ENCODE measurements around the gene GAPVD1.
"Not testable (repeated sequence)": the region's sequence is repeated elsewhere in the genome, so short reads cannot be mapped to it uniquely, and the experiment has no call there.

The GAPVD1 gene

GRCh38 chr9:125297917-125298316, 36.3 kb downstream of the GAPVD1 start:
- DNase-seq (ENCODE audit: low read depth in 3 of 3, low spot score in 1 of 3) = no peak

DNA sequence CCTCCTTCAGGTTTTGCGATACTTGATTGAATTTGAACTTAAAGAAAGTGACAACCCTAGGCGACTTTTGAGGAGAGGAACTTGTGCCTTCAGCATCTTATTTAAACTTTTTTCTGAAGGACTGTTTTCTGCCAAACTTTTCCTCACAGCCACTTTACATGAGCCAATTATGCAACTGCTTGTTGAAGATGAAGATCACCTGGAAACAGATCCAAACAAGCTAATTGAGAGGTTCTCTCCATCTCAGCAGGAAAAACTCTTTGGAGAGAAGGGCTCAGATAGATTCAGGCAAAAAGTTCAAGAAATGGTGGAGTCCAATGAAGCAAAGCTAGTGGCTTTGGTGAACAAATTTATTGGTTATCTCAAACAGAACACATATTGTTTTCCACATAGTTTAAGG, 40.6 kb downstream of the GAPVD1 start:
- DNase-seq (ENCODE audit: low read depth in 3 of 3, low spot score in 1 of 3) = no peak

GRCh38 chr9:125304273-125304672, 42.6 kb downstream of the GAPVD1 start:
- no peak for DNase-seq (ENCODE audit: low read depth in 3 of 3, low spot score in 1 of 3)

- no peak for DNase-seq (ENCODE audit: low read depth in 3 of 3, low spot score in 1 of 3)
These were observed 50.8 kb downstream of the GAPVD1 start for GRCh38 chr9:125312411-125312810.

DNA sequence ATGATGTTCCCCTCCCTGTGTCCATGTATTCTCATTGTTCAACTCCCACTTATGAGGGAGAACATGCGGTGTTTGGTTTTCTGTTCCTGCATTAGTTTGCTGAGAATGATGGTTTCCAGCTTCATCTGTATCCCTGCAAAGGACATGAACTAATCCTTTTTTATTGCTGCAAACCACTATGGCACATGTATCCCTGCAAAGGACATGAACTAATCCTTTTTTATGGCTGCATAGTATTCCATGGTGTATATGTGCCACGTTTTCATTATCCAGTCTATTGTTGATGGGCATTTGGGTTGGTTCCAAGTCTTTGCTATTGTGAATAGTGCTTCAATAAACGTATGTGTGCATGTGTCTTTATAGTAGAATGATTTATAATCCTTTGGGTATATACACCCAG, 54.7 kb downstream of the GAPVD1 start:
- not testable (repeated sequence) for DNase-seq (ENCODE audit: low read depth in 3 of 3, low spot score in 1 of 3)

GRCh38 chr9:125317704-125318103, 56.1 kb downstream of the GAPVD1 start:
- DNase-seq (ENCODE audit: low read depth in 3 of 3, low spot score in 1 of 3) = no peak

DNA sequence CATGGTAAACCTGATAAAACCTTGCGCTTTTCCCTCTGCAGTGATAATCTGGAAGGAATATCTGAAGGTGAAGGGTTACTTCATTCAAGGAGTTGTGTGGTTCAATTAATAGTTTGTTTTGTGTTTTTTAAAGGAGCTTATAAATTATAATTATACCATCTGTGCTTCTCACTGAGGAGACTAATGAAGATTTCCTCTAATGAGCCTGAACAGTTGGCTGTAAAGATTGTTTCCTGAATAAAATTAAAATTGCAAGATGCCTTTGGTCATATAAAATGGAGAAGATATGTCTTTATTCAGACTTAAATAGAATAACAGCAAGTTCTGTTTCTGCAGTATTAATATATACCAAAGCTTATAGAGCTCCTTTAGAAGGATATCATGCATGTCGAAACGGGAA, 59.9 kb downstream of the GAPVD1 start:
- DNase-seq (ENCODE audit: low read depth in 3 of 3, low spot score in 1 of 3) = no peak

GRCh38 chr9:125323615-125324014, 62.0 kb downstream of the GAPVD1 start:
- no peak for DNase-seq (ENCODE audit: low read depth in 3 of 3, low spot score in 1 of 3)

DNA sequence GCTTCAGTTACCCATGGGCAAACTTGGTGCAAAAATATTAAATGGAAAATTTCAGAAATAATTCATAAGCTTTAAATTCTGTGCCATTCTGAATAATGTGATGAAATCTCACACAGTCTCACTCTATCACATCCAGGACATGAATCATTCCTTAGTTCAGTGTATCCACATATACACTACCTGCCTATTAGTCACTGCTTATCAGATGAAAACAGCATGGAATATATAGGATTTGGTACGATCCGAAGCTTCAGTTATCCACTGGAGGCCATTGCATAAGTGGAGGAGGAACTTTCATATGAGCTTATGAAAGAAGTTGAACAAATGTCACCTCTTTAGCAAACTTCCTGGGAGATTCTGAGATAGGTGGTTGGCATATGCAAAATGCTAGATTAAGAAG, 64.2 kb downstream of the GAPVD1 start:
- DNase-seq (ENCODE audit: low read depth in 3 of 3, low spot score in 1 of 3) = no peak

GRCh38 chr9:125329978-125330377, 68.4 kb downstream of the GAPVD1 start:
- DNase-seq (ENCODE audit: low read depth in 3 of 3, low spot score in 1 of 3) = no peak

GRCh38 chr9:125330587-125330986, 69.0 kb downstream of the GAPVD1 start:
- DNase-seq (ENCODE audit: low read depth in 3 of 3, low spot score in 1 of 3) = no peak

- DNase-seq (ENCODE audit: low read depth in 3 of 3, low spot score in 1 of 3) = no peak
These were observed 70.9 kb downstream of the GAPVD1 start for GRCh38 chr9:125332527-125332926.

GRCh38 chr9:125337236-125337635, 75.6 kb downstream of the GAPVD1 start:
- DNase-seq (ENCODE audit: low read depth in 3 of 3, low spot score in 1 of 3) = no peak

- no peak for DNase-seq (ENCODE audit: low read depth in 3 of 3, low spot score in 1 of 3)
These were observed 77.3 kb downstream of the GAPVD1 start for GRCh38 chr9:125338929-125339328.

DNA sequence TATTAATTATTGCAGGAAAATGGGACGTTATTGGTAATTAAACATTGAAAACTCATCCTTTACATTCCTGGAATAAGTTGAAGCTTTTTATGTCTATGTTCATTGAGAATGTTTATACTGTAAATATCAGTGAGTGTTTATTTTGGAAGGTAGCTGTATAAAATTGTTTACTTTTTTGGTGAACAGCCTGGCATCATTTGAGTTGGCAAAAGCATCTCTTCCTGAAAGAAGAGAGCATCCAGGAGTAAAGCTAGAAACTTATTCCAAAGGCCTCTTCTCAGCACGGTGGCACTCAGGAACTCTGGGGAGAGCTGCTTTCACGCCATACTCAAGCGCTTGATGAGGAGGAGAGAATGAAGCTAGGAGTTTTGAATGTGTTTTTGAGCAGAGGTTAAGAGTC, 79.9 kb downstream of the GAPVD1 start:
- no peak for DNase-seq (ENCODE audit: low read depth in 3 of 3, low spot score in 1 of 3)

DNA sequence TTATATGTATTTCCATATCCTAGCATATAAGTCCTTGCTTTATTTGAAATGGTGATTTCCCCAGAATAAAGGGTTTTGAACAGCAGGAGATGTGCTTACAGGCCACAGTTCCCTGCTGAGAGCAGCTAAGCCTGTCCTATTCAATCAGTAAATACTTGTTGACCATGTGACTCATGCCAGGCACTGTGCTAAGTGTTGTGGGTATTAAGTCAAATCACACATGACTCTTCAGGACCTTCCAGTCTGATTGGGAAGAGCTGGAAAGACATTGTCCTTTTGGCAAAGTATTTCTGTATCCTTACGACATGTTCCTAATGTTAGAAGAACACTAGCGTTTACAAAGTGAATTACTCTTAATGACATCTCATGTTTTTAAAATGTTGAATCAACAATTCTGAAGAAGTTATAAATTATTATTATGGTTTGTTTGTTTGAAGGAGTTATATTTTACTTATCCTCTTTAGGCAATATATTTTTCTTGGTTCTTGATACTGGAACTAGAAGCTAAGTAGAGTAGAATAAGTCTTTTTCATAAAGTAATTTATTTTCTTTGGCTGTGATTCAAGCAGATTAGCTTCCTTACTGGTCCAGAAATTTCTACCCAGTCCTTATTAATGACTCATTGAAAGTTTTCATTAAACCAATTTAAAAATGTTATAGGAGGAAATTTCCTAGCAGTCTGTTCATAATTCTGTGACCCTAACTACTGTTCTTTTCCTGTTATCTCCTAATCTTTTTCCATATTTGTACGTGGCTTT, 82.1 kb downstream of the GAPVD1 start:
- no peak for DNase-seq (ENCODE audit: low read depth in 3 of 3, low spot score in 1 of 3)

DNA sequence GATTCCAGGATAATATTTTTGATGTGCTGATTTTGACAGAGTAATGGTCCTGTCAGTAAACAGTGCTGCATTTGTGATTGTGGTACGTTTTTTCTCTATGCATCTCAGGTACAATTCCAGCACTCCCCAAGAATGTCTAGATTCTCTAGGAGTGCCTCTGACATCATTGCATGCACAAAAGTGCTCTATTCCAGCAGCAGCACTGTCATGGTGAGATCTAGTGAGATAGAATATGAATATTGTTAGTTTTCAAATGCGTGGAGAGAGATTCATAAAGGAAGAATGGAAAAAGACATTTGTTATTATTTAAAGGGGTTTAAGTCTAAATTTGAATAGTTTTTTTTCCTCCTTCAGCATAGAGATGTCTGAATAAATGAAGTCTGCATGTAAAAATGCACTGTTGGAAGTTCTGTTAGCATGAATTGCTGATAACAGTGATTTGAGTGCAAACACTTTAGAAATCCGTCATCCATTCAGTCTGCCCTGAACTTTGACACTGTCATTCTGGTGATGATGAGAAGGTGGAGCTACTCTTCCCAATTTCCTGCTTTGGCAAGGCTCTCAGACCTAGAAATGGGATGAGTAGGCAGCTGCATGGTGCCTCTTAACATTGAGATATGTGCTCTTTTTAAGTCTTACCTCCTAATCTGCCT, 84.6 kb downstream of the GAPVD1 start:
- DNase-seq (ENCODE audit: low read depth in 3 of 3, low spot score in 1 of 3) = no peak

- DNase-seq (ENCODE audit: low read depth in 3 of 3, low spot score in 1 of 3) = no peak
These were observed 94.0 kb downstream of the GAPVD1 start for GRCh38 chr9:125355601-125356000.

DNA sequence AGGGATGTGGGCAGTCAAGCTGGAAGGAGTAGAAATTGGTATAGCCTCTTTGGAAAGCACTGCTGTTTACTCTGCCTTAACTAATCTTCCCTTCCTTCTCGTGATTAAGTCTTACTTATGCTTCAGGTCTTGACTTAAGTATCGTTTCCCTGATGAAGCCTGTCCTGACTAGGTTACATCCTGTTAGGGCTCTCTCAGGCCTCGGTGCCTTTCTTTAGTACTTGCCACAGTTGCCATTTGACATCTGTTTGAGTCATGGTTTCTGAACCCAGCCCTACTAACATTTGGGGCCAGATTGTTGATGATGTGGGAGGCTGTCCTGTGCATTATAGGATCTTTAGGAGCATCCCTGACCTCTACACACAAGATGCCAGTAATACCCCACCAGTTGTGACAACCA, 94.4 kb downstream of the GAPVD1 start:
- DNase-seq (ENCODE audit: low read depth in 3 of 3, low spot score in 1 of 3) = no peak

DNA sequence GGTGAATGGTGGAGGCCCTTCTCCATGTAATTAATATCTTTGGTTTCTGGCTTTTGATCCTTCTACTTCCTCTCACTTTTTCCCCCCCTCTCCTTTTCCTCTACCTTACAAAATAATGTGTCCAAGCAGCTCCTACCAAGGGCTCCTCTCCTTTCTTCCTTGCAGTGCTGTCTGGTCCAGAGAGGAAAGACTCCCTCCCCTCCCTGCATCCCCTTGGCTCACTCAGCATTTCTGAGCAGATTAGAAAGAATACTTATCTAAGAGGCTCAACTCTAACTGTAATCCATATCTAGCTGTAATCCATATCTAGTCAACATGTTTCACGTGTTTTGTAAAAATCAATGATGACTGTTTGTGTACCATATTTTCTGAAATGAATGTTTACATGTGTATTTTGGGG, 97.4 kb downstream of the GAPVD1 start:
- no peak for DNase-seq (ENCODE audit: low read depth in 3 of 3, low spot score in 1 of 3)

GRCh38 chr9:125360601-125361000, 99.0 kb downstream of the GAPVD1 start:
- DNase-seq (ENCODE audit: low read depth in 3 of 3, low spot score in 1 of 3) = no peak

GRCh38 chr9:125361837-125362531, 100.4 kb downstream of the GAPVD1 start:
- DNase-seq (ENCODE audit: low read depth in 3 of 3, low spot score in 1 of 3) = no peak

Measured in stimulated activated CD4-positive, alpha-beta T cell treated with anti-CD3 and anti-CD28 coated beads, TNF-alpha, amount 100 ng/mL, for 1 hour (primary cell).